Transverse colon (tissue), 4 donors: ENCODE data around the gene EMC9.

Source experiments
- POLR2AphosphoS5 ChIP-seq, 3 donors: sonication (generic); formaldehyde crosslinking; IDR thresholded peaks; one replicate each; pipeline ENCODE4 v1.6.1; 2016; ENCODE audit warnings: antibody characterized with exemption in 3 of 3
- TF ChIP-seq, protein P1 (sequence below), 5 experiments: fragments of 200-600 bp in 3 of 5; fragments of 450-650 bp in 2 of 5; sonication (generic) in 3 of 5; IDR thresholded peaks; 1 replicate in 2 of 5; 2 replicates in 3 of 5; pipeline ENCODE4 v1.5.1; 2016 to 2017; ENCODE audit warnings: antibody characterized with exemption in 5 of 5, inconsistent platforms in 3 of 5, mild to moderate bottlenecking in 2 of 5, moderate library complexity in 1 of 5

DNA sequence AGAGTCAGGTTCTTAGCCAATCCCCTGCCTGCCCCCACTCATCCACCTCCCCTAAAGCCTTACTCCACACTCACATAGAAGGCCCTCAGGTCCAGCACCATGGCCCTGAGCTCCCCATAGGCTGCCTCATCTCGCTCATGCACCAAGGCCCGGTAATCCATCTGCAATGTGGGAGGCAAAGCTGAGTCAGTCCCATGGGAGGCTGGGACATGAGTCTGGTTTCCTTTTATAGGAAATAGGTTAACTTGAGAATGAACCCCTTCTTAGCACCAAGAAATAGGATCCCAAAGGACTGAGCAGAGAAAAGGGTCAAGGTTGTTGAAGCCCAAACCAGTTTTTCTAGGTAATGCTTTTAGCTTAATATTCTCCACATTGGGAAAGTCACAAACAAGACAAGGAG, 2.1 kb upstream of the EMC9 start:
- TF ChIP-seq, protein P1, sequence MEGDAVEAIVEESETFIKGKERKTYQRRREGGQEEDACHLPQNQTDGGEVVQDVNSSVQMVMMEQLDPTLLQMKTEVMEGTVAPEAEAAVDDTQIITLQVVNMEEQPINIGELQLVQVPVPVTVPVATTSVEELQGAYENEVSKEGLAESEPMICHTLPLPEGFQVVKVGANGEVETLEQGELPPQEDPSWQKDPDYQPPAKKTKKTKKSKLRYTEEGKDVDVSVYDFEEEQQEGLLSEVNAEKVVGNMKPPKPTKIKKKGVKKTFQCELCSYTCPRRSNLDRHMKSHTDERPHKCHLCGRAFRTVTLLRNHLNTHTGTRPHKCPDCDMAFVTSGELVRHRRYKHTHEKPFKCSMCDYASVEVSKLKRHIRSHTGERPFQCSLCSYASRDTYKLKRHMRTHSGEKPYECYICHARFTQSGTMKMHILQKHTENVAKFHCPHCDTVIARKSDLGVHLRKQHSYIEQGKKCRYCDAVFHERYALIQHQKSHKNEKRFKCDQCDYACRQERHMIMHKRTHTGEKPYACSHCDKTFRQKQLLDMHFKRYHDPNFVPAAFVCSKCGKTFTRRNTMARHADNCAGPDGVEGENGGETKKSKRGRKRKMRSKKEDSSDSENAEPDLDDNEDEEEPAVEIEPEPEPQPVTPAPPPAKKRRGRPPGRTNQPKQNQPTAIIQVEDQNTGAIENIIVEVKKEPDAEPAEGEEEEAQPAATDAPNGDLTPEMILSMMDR (IDR thresholded peaks at IDR 0.05) = no peak
- no peak for TF ChIP-seq POLR2AphosphoS5 (IDR thresholded peaks at IDR 0.05)
